ENCODE measurements around the gene CLDN24.

GRCh38 chr4:183362916-183363542, 40.8 kb upstream of the CLDN24 start:
- TF ChIP-seq CTCF (IDR thresholded peaks at IDR 0.05) (no peak), HOXB5 (CRISPR knock-in tag; IDR thresholded peaks at IDR 0.05) (no peak), RAD21 (conservative IDR thresholded peaks at IDR 0.05 in 1 of 2, IDR thresholded peaks at IDR 0.05 in 1 of 2) (no peak; a peak in 1 of 5 replicates), CHD2 (IDR thresholded peaks at IDR 0.05; ENCODE audit: low read length, partially characterized antibody) (no peak), HMGXB4 (CRISPR knock-in tag; IDR thresholded peaks at IDR 0.05; ENCODE audit: borderline replicate concordance) (no peak), USF2 (IDR thresholded peaks at IDR 0.05) (no peak), ESRRA (IDR thresholded peaks at IDR 0.05; ENCODE audit: borderline replicate concordance, low read length) (no peak), NPAS2 (CRISPR knock-in tag; IDR thresholded peaks at IDR 0.05; ENCODE audit: borderline replicate concordance) (no peak), MAZ (IDR thresholded peaks at IDR 0.05; ENCODE audit: borderline replicate concordance, low read depth, low read length) (no peak), EP300 (IDR thresholded peaks at IDR 0.05) (no peak)
